Ovary (tissue), 3 donors: Measurements from ENCODE around the gene ZMYM4.

Experiments
- CTCF ChIP-seq, 3 donors: fragments of 450-650 bp in 2 of 3; fragments of 200-600 bp in 1 of 3; IDR thresholded peaks; one replicate each; pipeline versions ENCODE4 v1.5.1 to v1.8.0; 2016 to 2022; ENCODE audit warnings: antibody characterized with exemption in 3 of 3, mild to moderate bottlenecking in 1 of 3
- EP300 ChIP-seq: sonication (generic); formaldehyde crosslinking; IDR thresholded peaks from one replicate; pipeline ENCODE4 v1.6.1; 2017; ENCODE audit warnings: antibody characterized with exemption
- donor health status: DM: no; HTN: no; CAD: no.

DNA sequence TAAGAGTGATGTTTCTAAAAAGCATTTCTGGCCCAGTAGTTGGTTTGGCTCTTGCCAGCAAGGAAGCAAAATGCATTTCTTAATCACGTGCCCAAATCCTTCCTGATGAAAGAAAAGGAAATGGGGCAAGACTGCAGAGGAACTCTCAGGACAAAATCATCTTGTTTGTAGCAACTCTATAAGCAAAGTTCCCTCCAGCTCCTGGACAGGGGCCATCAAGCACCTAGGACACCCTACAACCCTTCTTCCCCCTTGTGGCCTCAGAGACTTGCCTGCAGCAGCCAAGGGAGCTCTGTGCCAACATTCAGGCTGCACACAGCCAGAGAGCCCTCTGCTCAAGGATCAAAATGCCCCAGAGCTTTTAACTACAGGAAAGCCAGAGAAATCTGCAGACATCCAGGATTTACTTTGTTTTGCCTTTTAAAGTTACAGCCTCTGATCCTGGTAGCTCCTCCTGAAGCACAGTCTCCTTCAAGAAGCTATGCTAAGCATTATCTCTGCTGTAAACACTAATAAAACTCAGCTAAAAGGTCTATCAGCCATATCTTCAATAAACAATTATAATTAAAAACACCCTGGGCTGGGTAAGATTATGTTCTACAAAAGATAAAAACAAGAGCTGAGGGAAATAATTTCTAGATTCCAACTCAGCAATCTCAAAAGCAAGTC lies 183.7 kb downstream of the ZMYM4 start:
- TF ChIP-seq CTCF (IDR thresholded peaks at IDR 0.05) = no peak
- no peak for TF ChIP-seq EP300
